GM19099 (cell line): ENCODE results near the gene USP1.

ENCODE experiments used
- POLR2A ChIP-seq: IDR thresholded peaks from 3 replicates; pipeline ENCODE4 v1.6.1; 2011; ENCODE audit warnings: low read depth; ENCODE audit not compliant: insufficient read length; ENCODE audit errors: extremely low read depth

USP1 gene

DNA sequence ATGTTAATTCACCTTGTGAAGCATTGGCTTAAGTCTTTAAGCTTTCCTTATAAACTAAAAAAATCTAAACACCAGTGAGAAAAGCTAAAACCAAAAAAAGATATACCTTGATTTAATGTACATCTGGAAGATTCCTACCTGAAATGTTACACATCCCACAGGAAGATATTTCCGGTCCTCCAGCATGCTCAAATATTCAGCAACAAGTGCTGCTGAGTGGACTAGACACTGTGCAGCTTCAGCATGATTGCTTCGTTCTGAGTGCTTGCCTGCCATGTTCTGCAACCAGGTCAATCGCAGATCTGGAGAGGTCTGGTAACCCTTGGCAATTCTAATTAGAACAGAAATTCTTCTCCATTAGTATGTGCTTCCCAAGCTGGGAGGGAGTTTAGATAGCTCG, 57.3 kb downstream of the USP1 start:
- TF ChIP-seq POLR2A = no peak

DNA sequence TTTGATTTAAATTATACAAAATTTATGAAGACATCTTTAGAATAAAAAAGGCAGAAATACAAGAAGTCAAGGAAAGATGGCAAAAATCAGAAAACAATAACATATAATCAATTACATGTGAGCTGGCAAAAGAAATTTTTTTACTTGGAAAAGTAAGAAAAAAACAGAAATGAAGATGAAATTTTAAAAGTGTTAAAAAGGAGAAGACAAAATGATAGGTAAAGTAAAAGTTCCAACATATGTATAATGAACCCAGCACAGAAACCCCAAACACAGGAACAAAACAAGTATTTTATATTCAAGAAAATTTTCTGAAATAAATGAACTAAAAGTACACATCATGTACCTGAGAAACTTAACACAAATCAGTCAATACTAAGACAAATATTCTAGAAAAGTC, 63.4 kb downstream of the USP1 start:
- TF ChIP-seq POLR2A = no peak
